ENCODE measurements around the gene CRYBA2.

Gene CRYBA2

DNA sequence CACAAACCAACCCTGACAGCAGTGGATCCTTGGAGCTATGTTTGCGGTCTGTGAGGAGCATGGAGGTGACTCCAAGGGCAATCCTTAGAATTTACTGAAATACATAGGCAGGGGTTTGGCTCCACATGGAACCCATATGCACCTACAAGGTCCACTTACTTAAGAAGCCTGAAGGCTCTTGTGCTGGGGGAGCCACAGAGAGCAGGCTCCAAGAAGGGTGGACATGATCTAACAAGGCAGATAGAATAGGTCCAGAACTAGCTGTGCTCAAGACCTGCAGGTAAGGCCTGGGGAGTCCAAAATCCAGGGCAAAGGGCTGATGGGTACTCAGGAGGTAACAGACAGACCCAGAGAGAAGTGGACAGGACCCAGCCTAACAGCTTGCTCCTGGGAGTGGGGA, 34.9 kb downstream of the CRYBA2 start:
- Mint-ChIP-seq H3K4me3 (peak overlapping the region; percentile 72 to 82 (median 73)), H3K36me3 (ENCODE audit: low read depth) (no peaks in the 10 kb centered on the region), H3K27ac (no peak overlapping the region), H3K27me3 (ENCODE audit: low read depth) (peaks cover 90% of the 10 kb centered on the region), H3K9me3 (peaks cover 2% of the 10 kb centered on the region), H3K4me1 (peaks cover 29% of the 10 kb centered on the region)
- TF ChIP-seq, protein P1, sequence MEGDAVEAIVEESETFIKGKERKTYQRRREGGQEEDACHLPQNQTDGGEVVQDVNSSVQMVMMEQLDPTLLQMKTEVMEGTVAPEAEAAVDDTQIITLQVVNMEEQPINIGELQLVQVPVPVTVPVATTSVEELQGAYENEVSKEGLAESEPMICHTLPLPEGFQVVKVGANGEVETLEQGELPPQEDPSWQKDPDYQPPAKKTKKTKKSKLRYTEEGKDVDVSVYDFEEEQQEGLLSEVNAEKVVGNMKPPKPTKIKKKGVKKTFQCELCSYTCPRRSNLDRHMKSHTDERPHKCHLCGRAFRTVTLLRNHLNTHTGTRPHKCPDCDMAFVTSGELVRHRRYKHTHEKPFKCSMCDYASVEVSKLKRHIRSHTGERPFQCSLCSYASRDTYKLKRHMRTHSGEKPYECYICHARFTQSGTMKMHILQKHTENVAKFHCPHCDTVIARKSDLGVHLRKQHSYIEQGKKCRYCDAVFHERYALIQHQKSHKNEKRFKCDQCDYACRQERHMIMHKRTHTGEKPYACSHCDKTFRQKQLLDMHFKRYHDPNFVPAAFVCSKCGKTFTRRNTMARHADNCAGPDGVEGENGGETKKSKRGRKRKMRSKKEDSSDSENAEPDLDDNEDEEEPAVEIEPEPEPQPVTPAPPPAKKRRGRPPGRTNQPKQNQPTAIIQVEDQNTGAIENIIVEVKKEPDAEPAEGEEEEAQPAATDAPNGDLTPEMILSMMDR (IDR thresholded peaks at IDR 0.05; ENCODE audit: unreplicated experiment in 3 of 3), result no peak

- H3K27ac Mint-ChIP-seq, result no peak overlapping the region
- H3K27me3 Mint-ChIP-seq (ENCODE audit: low read depth), result peaks cover 89% of the 10 kb centered on the region
- peaks cover 2% of the 10 kb centered on the region for H3K9me3 Mint-ChIP-seq
- H3K36me3 Mint-ChIP-seq (ENCODE audit: low read depth), result no peaks in the 10 kb centered on the region
- TF ChIP-seq, protein P1 (IDR thresholded peaks at IDR 0.05; ENCODE audit: unreplicated experiment in 3 of 3), result no peak
- H3K4me1 Mint-ChIP-seq, result peaks cover 23% of the 10 kb centered on the region
- H3K4me3 Mint-ChIP-seq, result peak overlapping the region; percentile 10 to 65 (median 54)
These were observed 35.6 kb downstream of the CRYBA2 start for GRCh38 chr2:218957671-218958070.

DNA sequence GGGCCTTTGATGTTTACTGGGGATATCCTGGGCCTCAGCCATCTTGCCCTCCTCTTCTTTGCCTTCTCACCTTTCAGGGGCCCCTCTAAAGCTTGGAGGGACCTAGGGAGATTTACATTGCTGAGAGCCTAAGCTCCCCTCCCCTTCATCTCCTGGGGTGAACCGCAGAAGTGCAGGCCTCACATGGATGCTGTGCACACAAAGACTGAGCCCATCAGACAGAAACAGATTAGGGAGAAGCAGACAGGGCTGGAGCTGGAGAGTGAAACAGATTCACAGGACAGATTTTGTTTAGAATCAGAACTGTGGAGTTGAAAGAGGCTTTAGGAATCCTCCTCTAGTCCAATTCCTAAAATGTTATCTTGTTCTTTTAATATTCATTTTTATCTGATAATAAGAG, 37.2 kb downstream of the CRYBA2 start:
- Mint-ChIP-seq H3K9me3 (peaks cover 2% of the 10 kb centered on the region), H3K4me1 (peaks cover 17% of the 10 kb centered on the region), H3K27me3 (ENCODE audit: low read depth) (peaks cover 83% of the 10 kb centered on the region), H3K36me3 (ENCODE audit: low read depth) (no peaks in the 10 kb centered on the region), H3K27ac (no peak overlapping the region), H3K4me3 (no peak overlapping the region)
- TF ChIP-seq, protein P1 (IDR thresholded peaks at IDR 0.05; ENCODE audit: unreplicated experiment in 3 of 3), result no peak

GRCh38 chr2:218954541-218955300, 38.5 kb downstream of the CRYBA2 start:
- no peaks in the 10 kb centered on the region for H3K36me3 Mint-ChIP-seq (ENCODE audit: low read depth)
- TF ChIP-seq, protein P1 (IDR thresholded peaks at IDR 0.05; ENCODE audit: unreplicated experiment in 3 of 3), result no peak
- peaks cover 15% of the 10 kb centered on the region for H3K4me1 Mint-ChIP-seq
- no peak overlapping the region for H3K4me3 Mint-ChIP-seq
- H3K27ac Mint-ChIP-seq, result no peak overlapping the region
- H3K9me3 Mint-ChIP-seq, result peaks cover 2% of the 10 kb centered on the region
- peaks cover 80% of the 10 kb centered on the region for H3K27me3 Mint-ChIP-seq (ENCODE audit: low read depth)

- no peak overlapping the region for H3K4me3 Mint-ChIP-seq
- no peaks in the 10 kb centered on the region for H3K36me3 Mint-ChIP-seq (ENCODE audit: low read depth)
- H3K27ac Mint-ChIP-seq, result no peak overlapping the region
- peaks cover 2% of the 10 kb centered on the region for H3K9me3 Mint-ChIP-seq
- peaks cover 8% of the 10 kb centered on the region for H3K4me1 Mint-ChIP-seq
- H3K27me3 Mint-ChIP-seq (ENCODE audit: low read depth), result peaks cover 69% of the 10 kb centered on the region
- TF ChIP-seq, protein P1 (IDR thresholded peaks at IDR 0.05; ENCODE audit: unreplicated experiment in 3 of 3), result no peak
These were observed 39.8 kb downstream of the CRYBA2 start for GRCh38 chr2:218953366-218953954.
